Measurements from ENCODE around the gene ATP6V0A4.

DNA sequence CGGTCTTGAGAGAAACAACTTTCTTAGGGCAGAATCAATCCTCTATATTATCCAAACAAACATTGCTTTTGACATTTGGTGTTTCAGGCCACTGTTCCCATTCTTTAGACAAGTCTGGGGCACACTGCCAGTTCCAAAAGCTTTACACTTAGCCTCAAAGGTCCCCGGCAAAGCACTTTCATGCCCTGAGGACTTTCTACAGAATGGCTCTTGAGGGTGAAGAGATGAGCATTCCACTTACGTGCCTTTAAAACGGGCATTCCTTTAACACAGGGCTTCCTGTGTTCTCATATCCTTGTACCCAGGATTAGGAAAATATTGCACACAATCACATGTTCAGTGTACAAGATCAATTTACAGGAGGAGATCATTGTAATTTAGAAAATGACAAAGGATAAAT is 13.3 kb downstream of the ATP6V0A4 start:
- no peak for TF ChIP-seq POLR2A (IDR thresholded peaks at IDR 0.05; ENCODE audit: low read depth)
- TF ChIP-seq EP300 (IDR thresholded peaks at IDR 0.05): no peak
- TF ChIP-seq, protein P1, sequence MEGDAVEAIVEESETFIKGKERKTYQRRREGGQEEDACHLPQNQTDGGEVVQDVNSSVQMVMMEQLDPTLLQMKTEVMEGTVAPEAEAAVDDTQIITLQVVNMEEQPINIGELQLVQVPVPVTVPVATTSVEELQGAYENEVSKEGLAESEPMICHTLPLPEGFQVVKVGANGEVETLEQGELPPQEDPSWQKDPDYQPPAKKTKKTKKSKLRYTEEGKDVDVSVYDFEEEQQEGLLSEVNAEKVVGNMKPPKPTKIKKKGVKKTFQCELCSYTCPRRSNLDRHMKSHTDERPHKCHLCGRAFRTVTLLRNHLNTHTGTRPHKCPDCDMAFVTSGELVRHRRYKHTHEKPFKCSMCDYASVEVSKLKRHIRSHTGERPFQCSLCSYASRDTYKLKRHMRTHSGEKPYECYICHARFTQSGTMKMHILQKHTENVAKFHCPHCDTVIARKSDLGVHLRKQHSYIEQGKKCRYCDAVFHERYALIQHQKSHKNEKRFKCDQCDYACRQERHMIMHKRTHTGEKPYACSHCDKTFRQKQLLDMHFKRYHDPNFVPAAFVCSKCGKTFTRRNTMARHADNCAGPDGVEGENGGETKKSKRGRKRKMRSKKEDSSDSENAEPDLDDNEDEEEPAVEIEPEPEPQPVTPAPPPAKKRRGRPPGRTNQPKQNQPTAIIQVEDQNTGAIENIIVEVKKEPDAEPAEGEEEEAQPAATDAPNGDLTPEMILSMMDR (IDR thresholded peaks at IDR 0.05): no peak
- no peak for TF ChIP-seq POLR2AphosphoS5 (IDR thresholded peaks at IDR 0.05)

Data from esophagus muscularis mucosa (tissue), 4 donors.